CD14-positive monocyte (primary cell): ENCODE measurements around the gene IFT57. TPM values are rescaled to one million over a fixed set of nuclear protein-coding genes. Genes with fewer than 3 reads are reported as not detected.
A peak's percentile ranks its signal among the peaks of the same experiment; 100 is the strongest.
"Not testable (repeated sequence)": the region's sequence is repeated elsewhere in the genome, so short reads cannot be mapped to it uniquely, and the experiment has no call there.

Experiments
- DNase-seq, 3 donors: peaks; one replicate each; pipeline ENCODE4 v3.0.0-alpha.2; 2011 to 2022
- H2AFZ ChIP-seq: 2 replicates; pipeline ENCODE4 v1.6.0; 2012; ENCODE audit warnings: mild to moderate bottlenecking, low read depth, low read length, inconsistent platforms; ENCODE audit not compliant: insufficient read depth, poor library complexity, severe bottlenecking
- H3K27ac ChIP-seq, 2 donors: 1 replicate in 1 of 2; 2 replicates in 1 of 2; pipeline ENCODE4 v1.5.1; 2012 to 2013; ENCODE audit warnings: low read length in 2 of 2, control low read depth in 1 of 2, inconsistent platforms in 1 of 2, low read depth in 1 of 2, mild to moderate bottlenecking in 1 of 2
- H3K27me3 ChIP-seq, 2 donors: one replicate each; pipeline versions ENCODE4 v1.6.0 to v1.6.1; 2011 to 2013; ENCODE audit warnings: low read length in 2 of 2; ENCODE audit not compliant: control insufficient read depth in 2 of 2, insufficient read depth in 2 of 2
- H3K36me3 ChIP-seq, 2 donors: replicated peaks in 1 of 2; 1 replicate in 1 of 2; 2 replicates in 1 of 2; pipeline versions ENCODE4 v1.5.1 to v1.6.1; 2012 to 2013; ENCODE audit warnings: low read length in 2 of 2, control low read depth in 1 of 2, inconsistent platforms in 1 of 2, mild to moderate bottlenecking in 1 of 2; ENCODE audit not compliant: insufficient read depth in 2 of 2, control insufficient read depth in 1 of 2
- H3K4me1 ChIP-seq, 2 donors: 1 replicate in 1 of 2; 2 replicates in 1 of 2; pipeline versions ENCODE4 v1.5.1 to v1.6.1; 2012 to 2013; ENCODE audit warnings: low read length in 2 of 2, control low read depth in 1 of 2, inconsistent platforms in 1 of 2, mild to moderate bottlenecking in 1 of 2, moderate library complexity in 1 of 2; ENCODE audit not compliant: insufficient read depth in 2 of 2, control insufficient read depth in 1 of 2
- H3K4me2 ChIP-seq: replicated peaks from 2 replicates; pipeline ENCODE3; 2012; ENCODE audit warnings: low read length, moderate library complexity, mild to moderate bottlenecking; ENCODE audit not compliant: poor library complexity, severe bottlenecking; ENCODE audit errors: extremely low read depth
- H3K4me3 ChIP-seq, 3 experiments: fragments of 200-600 bp in 1 of 3; sonication (generic) in 1 of 3; replicated peaks in 1 of 3; 1 replicate in 2 of 3; 2 replicates in 1 of 3; pipeline ENCODE4 v1.5.1; 2011 to 2013; ENCODE audit warnings: low read length in 3 of 3, mild to moderate bottlenecking in 3 of 3, control low read depth in 2 of 3, low read depth in 2 of 3, inconsistent platforms in 1 of 3, moderate library complexity in 1 of 3
- H3K79me2 ChIP-seq: 2 replicates; pipeline ENCODE4 v1.6.0; 2012; ENCODE audit warnings: mild to moderate bottlenecking, control low read depth, inconsistent platforms, low read length, moderate library complexity; ENCODE audit not compliant: insufficient read depth
- H3K9ac ChIP-seq: 2 replicates; pipeline ENCODE4 v1.6.0; 2017; ENCODE audit warnings: low read length, mild to moderate bottlenecking; ENCODE audit not compliant: insufficient read depth, poor library complexity, severe bottlenecking
- H3K9me3 ChIP-seq, 2 donors: replicated peaks in 1 of 2; 1 replicate in 1 of 2; 2 replicates in 1 of 2; pipeline versions ENCODE4 v1.5.1 to v1.6.1; 2012 to 2013; ENCODE audit warnings: low read length in 2 of 2, control low read depth in 1 of 2; ENCODE audit not compliant: control insufficient read depth in 1 of 2, insufficient read depth in 1 of 2
- H4K20me1 ChIP-seq: 2 replicates; pipeline ENCODE4 v1.6.0; 2012; ENCODE audit warnings: mild to moderate bottlenecking, low read length, control low read depth, moderate library complexity; ENCODE audit not compliant: insufficient read depth
- H3K27ac Mint-ChIP-seq, 7 donors: one replicate each; pipeline ENCODE4 v1.8.0; 2020; ENCODE audit warnings: mild to moderate bottlenecking in 7 of 7, mixed read lengths in 7 of 7, moderate library complexity in 6 of 7, inconsistent platforms in 2 of 7
- H3K27me3 Mint-ChIP-seq, 3 donors: one replicate each; pipeline ENCODE4 v1.8.0; 2021 to 2022; ENCODE audit warnings: low read depth in 3 of 3, mild to moderate bottlenecking in 3 of 3, mixed read lengths in 3 of 3, moderate library complexity in 3 of 3, inconsistent platforms in 1 of 3
- H3K36me3 Mint-ChIP-seq, 2 donors: one replicate each; pipeline ENCODE4 v1.8.0; 2020; ENCODE audit warnings: mixed read lengths in 2 of 2, inconsistent platforms in 1 of 2, mild to moderate bottlenecking in 1 of 2
- H3K4me1 Mint-ChIP-seq: one replicate; pipeline ENCODE4 v1.8.0; 2020; ENCODE audit warnings: mild to moderate bottlenecking, mixed read lengths
- H3K4me3 Mint-ChIP-seq, 2 donors: one replicate each; pipeline ENCODE4 v1.8.0; 2020; ENCODE audit warnings: mild to moderate bottlenecking in 2 of 2, mixed read lengths in 2 of 2, moderate library complexity in 1 of 2
- H3K9me3 Mint-ChIP-seq, 7 donors: one replicate each; pipeline ENCODE4 v1.8.0; 2020 to 2022; ENCODE audit warnings: mixed read lengths in 7 of 7, mild to moderate bottlenecking in 6 of 7, moderate library complexity in 6 of 7, inconsistent platforms in 2 of 7
- CTCF ChIP-seq: fragments of 200-600 bp; IDR thresholded peaks from one replicate; pipeline ENCODE4 v1.8.0; 2022; ENCODE audit warnings: antibody characterized with exemption, mild to moderate bottlenecking
- whole genome bisulfite sequencing: methylation state at CpG from one replicate; pipeline ENCODE4 v1.1.5; 2013; ENCODE audit warnings: missing lambda C conversion rate; ENCODE audit not compliant: insufficient coverage; 5-methylcytosine and 5-hydroxymethylcytosine counted together
- intact Hi-C, 2 donors: fragments of 100-400 bp; cut with micrococcal nuclease; formaldehyde crosslinking; loops; one replicate each; pipeline versions ENCODE4 v1.15.0 to v1.15.1; 2023
- polyA minus RNA-seq: library from RNA; depleted of rRNA, polyadenylated mRNA; stranded (reverse); fragments of >200 nt; gene quantifications from 2 replicates; pipeline ENCODE4 v1.2.3, GENCODE V29; 2012
- polyA plus RNA-seq, 3 donors: library from polyadenylated mRNA; depleted of rRNA in 1 of 3; unstranded in 2 of 3; stranded (reverse) in 1 of 3; fragments of 300-500 nt in 2 of 3; fragments of >200 nt in 1 of 3; fragmentation: Illumina TruSeq in 2 of 3; gene quantifications; 1 replicate in 2 of 3; 2 replicates in 1 of 3; pipeline ENCODE4 v1.2.3, GENCODE V29; 2012 to 2021
- total RNA-seq, 12 experiments: library from RNA in 1 of 12; stranded (reverse) in 1 of 12; fragments of 120-200 nt in 1 of 12; gene quantifications; one replicate each; pipeline ENCODE4 v1.2.4 and lab custom pipeline; 2013 to 2026; ENCODE audit warnings: mixed read lengths in 6 of 12, inconsistent platforms in 1 of 12

IFT57 gene
- total RNA-seq (2013) = 27.6 TPM
- 10 to 100 TPM in 2 of 3 donors, 1 to 10 TPM in 1; 4.9 to 22.9 (median 15.1) TPM for polyA plus RNA-seq
- 11.2 and 13.8 TPM in 2 replicates for polyA minus RNA-seq
- total RNA-seq (lab: John Stamatoyannopoulos, UW) = 12.8 to 29.8 (median 18.4) reads per million in 11 experiments

- Mint-ChIP-seq H3K4me1 (peaks cover 46% of the 10 kb centered on the region), H3K9me3 (peaks cover 0 to 2% (median 0%) of the 10 kb centered on the region in 7 donors), H3K27ac (peak within 1 kb of the TSS; percentile 96 to 100 (median 99)), H3K4me3 (peak within 1 kb of the TSS; percentile 99 to 100), H3K27me3 (peaks cover 0 to 3% (median 0%) of the 10 kb centered on the region in 3 donors), H3K36me3 (no peaks in the 10 kb centered on the region)
- peak within 1 kb of the TSS; percentile 97 for H2AFZ ChIP-seq
- peaks cover 33 to 35% of the 10 kb centered on the region in 2 donors for H3K4me1 ChIP-seq
- no peaks in the 10 kb centered on the region for H3K27me3 ChIP-seq
- peak; percentile 96 for DNase-seq
- peaks cover 16% of the 10 kb centered on the region for H3K79me2 ChIP-seq
- WGBS = 0% methylated on average over 52 of the region's 57 CpGs
- no peaks in the 10 kb centered on the region for H3K9me3 ChIP-seq
- intact Hi-C loops = loop anchor here (5.0 to 10.0 kb wide), 3 partner anchors 100 to 363 kb away; partner anchors contain the start of genes CD47 (in 2 of the 2), CIP2A (in 1 of the 2) and DZIP3 (in 1 of the 2)
- no peak for TF ChIP-seq CTCF
- H3K9ac ChIP-seq = peak within 1 kb of the TSS; percentile 82
- peak within 1 kb of the TSS; percentile 88 for H3K4me2 ChIP-seq
- no peaks in the 10 kb centered on the region for H4K20me1 ChIP-seq
- H3K27ac ChIP-seq = peak within 1 kb of the TSS; percentile 63 to 82
- no peaks in the 10 kb centered on the region for H3K36me3 ChIP-seq
- H3K4me3 ChIP-seq = peak within 1 kb of the TSS; percentile 77 to 90 (median 84)
Observed at GRCh38 chr3:108221911-108222852, at the start of gene IFT57. Gene IFT57, minus strand, starts transcription at chr3:108222424. Its CDS starts 102 bp downstream, at chr3:108222322.

GRCh38 chr3:108271626-108272025 lies 49.4 kb upstream of the IFT57 start:
- Histone ChIP-seq H3K4me2 (no peak overlapping the region), H3K4me3 (no peak overlapping the region), H3K36me3 (no peaks in the 10 kb centered on the region), H4K20me1 (no peaks in the 10 kb centered on the region), H2AFZ (no peak overlapping the region), H3K79me2 (no peaks in the 10 kb centered on the region), H3K27me3 (no peaks in the 10 kb centered on the region), H3K9me3 (no peaks in the 10 kb centered on the region), H3K9ac (no peak overlapping the region), H3K27ac (no peak overlapping the region), H3K4me1 (no peaks in the 10 kb centered on the region)
- intact Hi-C loops = no loop called here
- Mint-ChIP-seq H3K4me1 (peaks cover 2% of the 10 kb centered on the region), H3K36me3 (no peaks in the 10 kb centered on the region), H3K27ac (no peak overlapping the region), H3K9me3 (peaks cover 7 to 14% (median 9%) of the 10 kb centered on the region in 7 donors), H3K4me3 (no peak overlapping the region), H3K27me3 (peaks cover 0 to under 1% (median 0%) of the 10 kb centered on the region in 3 donors)
- WGBS = 0% methylated on average over 1 of the region's 2 CpGs
- DNase-seq = no peak
- no peak for TF ChIP-seq CTCF

- not testable (repeated sequence) for H3K9me3 ChIP-seq
Observed at GRCh38 chr3:108268235-108268634, 46.0 kb upstream of the IFT57 start.

More at GRCh38 chr3:108268235-108268634, 46.0 kb upstream of the IFT57 start:
- DNase-seq, H3K27ac ChIP-seq, H3K9ac ChIP-seq, H3K4me1 ChIP-seq, H3K4me2 ChIP-seq, H4K20me1 ChIP-seq, H3K9me3 Mint-ChIP-seq, H3K79me2 ChIP-seq, H3K36me3 Mint-ChIP-seq, H3K4me1 Mint-ChIP-seq, intact Hi-C loops, H3K27me3 Mint-ChIP-seq, H3K27me3 ChIP-seq, H3K4me3 ChIP-seq, H3K4me3 Mint-ChIP-seq, H3K27ac Mint-ChIP-seq, H2AFZ ChIP-seq, H3K36me3 ChIP-seq: not testable (repeated sequence)
- 92% methylated on average over 2 of the region's 3 CpGs for WGBS
